ENCODE data around the gene NDUFA11. TPM values are rescaled to one million over a fixed set of nuclear protein-coding genes. Genes with fewer than 3 reads are reported as not detected.
"Not testable (repeated sequence)": the region's sequence is repeated elsewhere in the genome, so short reads cannot be mapped to it uniquely, and the experiment has no call there.

Gene NDUFA11
- total RNA-seq, 2 donors from 2014 or later = 158 to 174 TPM

DNA sequence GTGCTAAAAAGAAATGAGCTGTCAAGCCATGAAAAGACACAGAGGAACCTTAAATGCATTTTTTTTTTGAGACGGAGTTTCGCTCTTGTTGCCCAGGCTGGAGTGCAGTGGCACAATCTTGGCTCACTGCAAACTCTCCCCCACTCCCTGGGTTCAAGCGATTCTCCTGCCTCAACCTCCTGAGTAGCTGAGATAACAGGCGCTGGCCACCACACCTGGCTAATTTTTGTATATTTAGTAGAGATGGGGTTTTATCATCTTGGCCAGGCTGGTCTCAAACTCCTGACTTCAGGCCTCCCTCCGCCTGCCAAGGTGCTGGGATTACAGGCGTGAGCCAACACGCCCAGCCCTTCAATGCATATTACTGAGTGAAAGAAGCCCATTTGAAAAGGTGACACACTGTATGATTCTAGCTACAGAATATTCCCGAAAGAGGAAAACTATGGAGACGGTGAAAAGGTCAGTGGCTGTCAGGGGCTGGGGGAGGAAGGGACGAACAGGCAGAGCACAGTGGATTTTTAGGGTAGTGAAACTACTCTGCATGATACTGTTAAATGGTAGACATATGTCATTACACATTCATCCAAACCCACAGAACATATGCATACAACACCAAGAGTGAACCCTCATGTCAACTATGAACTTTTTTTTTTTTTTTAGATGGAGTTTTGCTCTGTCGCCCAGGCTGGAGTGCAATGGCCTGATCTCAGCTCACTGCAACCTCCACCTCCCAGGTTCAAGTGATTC lies 19.4 kb downstream of the NDUFA11 start:
- not testable (repeated sequence) for H3K36me3 Mint-ChIP-seq (ENCODE audit: insufficient read depth in 2 of 2); ATAC-seq (replicated peaks in 1 of 2); H3K4me3 Mint-ChIP-seq; H3K9me3 Mint-ChIP-seq; DNase-seq; H3K4me1 Mint-ChIP-seq (ENCODE audit: low read depth); H3K27ac Mint-ChIP-seq
- peaks cover 19% of the 10 kb centered on the region for H3K27me3 Mint-ChIP-seq (ENCODE audit: low read depth)

DNA sequence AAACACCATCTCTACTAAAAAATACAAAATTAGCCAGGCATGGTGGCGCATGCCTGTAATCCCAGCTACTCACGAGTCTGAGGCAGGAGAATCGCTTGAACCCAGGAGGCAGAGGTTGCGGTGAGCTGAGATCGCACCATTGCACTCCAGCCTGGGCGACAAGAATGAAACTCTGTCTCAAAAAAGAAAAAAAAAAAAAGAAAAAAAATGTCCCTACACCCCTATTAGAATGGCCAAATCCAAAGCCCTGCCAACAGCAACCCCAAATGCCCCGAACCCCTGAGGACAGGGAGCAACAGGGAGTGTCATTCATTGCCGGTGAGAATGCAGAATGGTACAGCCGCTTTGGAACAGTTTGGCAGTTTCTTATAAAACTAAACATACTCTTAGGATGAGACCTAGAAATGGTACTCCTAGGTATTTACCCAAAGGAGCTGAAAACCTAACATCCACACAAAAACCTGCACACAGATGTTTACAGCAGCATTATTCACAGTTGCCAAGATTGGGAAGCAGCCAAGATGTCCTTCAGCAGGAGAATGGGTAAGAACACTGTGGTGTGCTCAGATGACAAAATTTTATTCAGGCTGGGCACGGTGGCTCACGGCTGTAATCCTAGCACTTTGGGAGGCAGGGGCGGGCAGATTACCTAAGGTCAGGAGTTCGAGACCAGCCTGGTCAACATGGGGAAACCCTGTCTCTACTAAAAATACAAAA lies 20.3 kb downstream of the NDUFA11 start:
- DNase-seq; H3K9me3 Mint-ChIP-seq; H3K4me3 Mint-ChIP-seq; H3K4me1 Mint-ChIP-seq (ENCODE audit: low read depth); H3K36me3 Mint-ChIP-seq (ENCODE audit: insufficient read depth in 2 of 2); H3K27ac Mint-ChIP-seq; ATAC-seq (replicated peaks in 1 of 2): not testable (repeated sequence)
- peaks cover 20% of the 10 kb centered on the region for H3K27me3 Mint-ChIP-seq (ENCODE audit: low read depth)

DNA sequence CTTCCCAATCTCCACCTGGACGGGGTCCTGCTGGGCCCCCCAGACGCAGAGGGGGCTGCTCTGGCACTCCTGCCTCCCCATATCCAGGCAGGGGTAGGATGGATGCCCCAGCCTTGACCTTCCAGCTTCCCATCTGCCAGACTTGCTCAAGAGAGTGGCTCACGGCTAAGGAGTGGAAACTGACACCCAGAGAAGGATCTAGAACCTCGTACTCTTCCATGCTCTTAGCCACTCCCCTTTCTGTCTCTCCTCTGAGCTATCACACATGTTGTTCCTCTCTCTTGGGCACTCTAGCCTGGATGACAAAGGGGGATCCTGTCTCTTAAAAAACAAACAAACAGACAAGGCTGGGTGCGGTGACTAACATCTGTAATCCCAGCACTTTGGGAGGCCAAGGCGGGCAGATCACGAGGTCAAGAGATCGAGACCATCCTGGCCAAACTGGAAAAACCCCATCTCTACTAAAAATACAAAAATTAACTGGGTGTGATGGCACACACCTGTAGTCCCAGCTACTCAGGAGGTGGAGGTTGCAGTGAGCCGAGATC lies 21.1 kb downstream of the NDUFA11 start:
- DNase-seq (no peak), ATAC-seq (replicated peaks in 1 of 2) (no peak)
- Mint-ChIP-seq H3K4me3 (no peak overlapping the region), H3K27me3 (ENCODE audit: low read depth) (peaks cover 17% of the 10 kb centered on the region), H3K27ac (no peak overlapping the region), H3K9me3 (no peaks in the 10 kb centered on the region), H3K4me1 (ENCODE audit: low read depth) (no peaks in the 10 kb centered on the region), H3K36me3 (ENCODE audit: insufficient read depth in 2 of 2) (no peaks in the 10 kb centered on the region)

DNA sequence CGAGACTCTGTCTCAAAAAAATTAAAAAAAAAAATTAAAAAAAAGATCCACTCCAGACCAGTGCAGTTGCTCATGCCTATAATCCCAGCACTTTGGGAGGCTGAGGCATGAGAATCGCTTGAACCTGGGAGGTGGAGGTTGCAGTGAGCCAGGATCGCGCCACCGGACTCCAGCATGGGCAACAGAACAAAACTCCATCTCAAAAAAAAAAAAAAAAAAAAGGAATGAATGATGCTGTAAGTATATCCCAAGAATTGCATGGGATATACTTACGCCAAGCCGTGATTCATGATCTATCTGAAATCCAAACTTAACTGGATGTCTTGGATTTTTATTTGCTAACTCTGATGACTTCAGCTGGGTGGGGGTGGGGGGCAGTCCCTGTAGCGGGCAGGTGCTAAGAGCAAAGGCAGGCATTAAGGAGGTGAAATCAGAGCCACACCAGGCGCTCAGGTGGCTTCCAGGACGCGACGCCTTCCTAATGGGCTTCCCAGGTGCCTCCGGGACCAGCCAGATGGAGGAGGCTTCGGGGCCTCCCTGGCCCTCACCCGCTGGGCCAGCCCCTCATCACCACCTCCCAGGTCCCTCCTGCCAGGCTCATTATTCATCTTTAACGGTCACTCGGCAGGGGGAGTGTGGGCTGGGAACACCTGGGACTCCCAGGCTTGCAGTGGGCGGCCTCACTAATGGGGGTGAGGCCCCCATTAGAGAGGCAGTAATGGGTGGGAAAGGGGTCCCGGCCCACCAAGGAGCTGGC lies 21.9 kb downstream of the NDUFA11 start:
- no peaks in the 10 kb centered on the region for H3K9me3 Mint-ChIP-seq
- H3K27ac Mint-ChIP-seq = no peak overlapping the region
- ATAC-seq (replicated peaks in 1 of 2) (no peak), DNase-seq (no peak)
- peaks cover 18% of the 10 kb centered on the region for H3K27me3 Mint-ChIP-seq (ENCODE audit: low read depth)
- H3K4me3 Mint-ChIP-seq = no peak overlapping the region
- no peaks in the 10 kb centered on the region for H3K4me1 Mint-ChIP-seq (ENCODE audit: low read depth)
- no peaks in the 10 kb centered on the region for H3K36me3 Mint-ChIP-seq (ENCODE audit: insufficient read depth in 2 of 2)

DNA sequence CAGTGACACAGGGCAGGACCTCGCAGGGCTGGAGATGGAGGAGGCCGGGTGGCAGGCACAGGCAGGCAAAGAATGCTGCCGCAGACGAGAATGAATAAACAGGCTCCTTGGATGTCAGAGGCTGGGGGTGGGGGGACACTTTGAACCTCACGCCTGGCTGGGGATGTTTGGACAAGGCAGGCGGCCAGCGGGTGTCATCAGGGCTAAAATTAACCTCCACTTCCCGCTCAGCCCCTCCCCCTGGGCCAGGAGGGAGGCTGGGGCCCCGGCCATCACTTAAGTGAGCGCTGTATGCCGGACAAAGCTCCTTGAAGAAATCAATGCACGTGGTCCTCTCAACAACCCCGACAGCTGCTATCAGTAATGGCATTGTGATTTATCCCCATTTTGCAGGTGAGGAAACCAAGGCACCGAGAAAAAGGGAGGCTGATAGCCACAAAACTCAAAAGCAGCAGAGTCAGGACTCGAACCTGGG lies 22.9 kb downstream of the NDUFA11 start:
- ATAC-seq (replicated peaks in 1 of 2) (no peak), DNase-seq (no peak)
- no peak overlapping the region for H3K4me3 Mint-ChIP-seq
- peaks cover 22% of the 10 kb centered on the region for H3K27me3 Mint-ChIP-seq (ENCODE audit: low read depth)
- H3K4me1 Mint-ChIP-seq (ENCODE audit: low read depth) = no peaks in the 10 kb centered on the region
- no peaks in the 10 kb centered on the region for H3K36me3 Mint-ChIP-seq (ENCODE audit: insufficient read depth in 2 of 2)
- no peaks in the 10 kb centered on the region for H3K9me3 Mint-ChIP-seq
- no peak overlapping the region for H3K27ac Mint-ChIP-seq

DNA sequence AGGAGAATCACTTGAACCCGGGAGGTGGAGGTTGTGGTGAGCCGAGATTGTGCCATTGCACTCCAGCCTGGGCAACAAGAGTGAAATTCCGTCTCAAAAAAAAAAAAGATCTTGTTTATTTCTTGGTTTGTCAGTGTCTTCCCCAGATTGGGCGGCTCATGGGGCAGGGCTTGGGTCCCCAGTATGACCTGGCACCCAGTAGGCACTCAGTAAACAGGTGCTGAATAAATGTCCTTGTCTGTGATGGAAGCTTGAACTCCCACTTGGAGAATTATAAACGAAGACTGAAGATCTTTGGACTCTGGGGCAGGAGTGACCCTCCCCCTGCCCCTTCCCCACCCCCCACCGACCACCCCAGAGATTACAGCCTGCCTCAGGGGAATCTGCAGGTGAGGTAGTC lies 23.4 kb downstream of the NDUFA11 start:
- no peak for ATAC-seq (replicated peaks in 1 of 2)
- no peak overlapping the region for H3K4me3 Mint-ChIP-seq
- no peaks in the 10 kb centered on the region for H3K9me3 Mint-ChIP-seq
- H3K27me3 Mint-ChIP-seq (ENCODE audit: low read depth) = peaks cover 18% of the 10 kb centered on the region
- no peaks in the 10 kb centered on the region for H3K36me3 Mint-ChIP-seq (ENCODE audit: insufficient read depth in 2 of 2)
- H3K4me1 Mint-ChIP-seq (ENCODE audit: low read depth) = no peaks in the 10 kb centered on the region
- no peak for DNase-seq
- H3K27ac Mint-ChIP-seq = no peak overlapping the region

DNA sequence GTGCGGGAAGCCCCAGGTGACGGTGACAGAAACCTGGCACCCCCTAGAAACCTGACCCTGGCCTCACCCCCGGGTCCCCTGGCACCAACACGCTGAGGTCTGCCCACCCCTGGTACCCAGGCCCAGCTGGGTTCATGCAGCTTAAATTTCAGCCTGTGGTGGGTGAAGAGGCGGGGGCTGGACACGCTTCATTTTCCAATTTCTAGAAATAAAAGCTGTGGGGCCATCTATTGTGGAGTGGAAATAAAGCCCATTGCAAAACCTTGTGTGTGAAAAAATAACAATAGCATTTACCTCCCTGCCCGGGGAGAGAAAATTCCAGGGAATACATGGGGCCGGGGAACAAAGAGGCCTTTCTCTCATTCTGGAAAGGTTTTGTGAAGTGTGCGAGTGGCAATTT lies 25.7 kb downstream of the NDUFA11 start:
- DNase-seq = no peak
- H3K4me1 Mint-ChIP-seq (ENCODE audit: low read depth) = no peaks in the 10 kb centered on the region
- H3K4me3 Mint-ChIP-seq = no peak overlapping the region
- ATAC-seq (replicated peaks in 1 of 2) = no peak
- H3K27me3 Mint-ChIP-seq (ENCODE audit: low read depth) = peaks cover 17% of the 10 kb centered on the region
- no peak overlapping the region for H3K27ac Mint-ChIP-seq
- H3K36me3 Mint-ChIP-seq (ENCODE audit: insufficient read depth in 2 of 2) = no peaks in the 10 kb centered on the region
- no peaks in the 10 kb centered on the region for H3K9me3 Mint-ChIP-seq

DNA sequence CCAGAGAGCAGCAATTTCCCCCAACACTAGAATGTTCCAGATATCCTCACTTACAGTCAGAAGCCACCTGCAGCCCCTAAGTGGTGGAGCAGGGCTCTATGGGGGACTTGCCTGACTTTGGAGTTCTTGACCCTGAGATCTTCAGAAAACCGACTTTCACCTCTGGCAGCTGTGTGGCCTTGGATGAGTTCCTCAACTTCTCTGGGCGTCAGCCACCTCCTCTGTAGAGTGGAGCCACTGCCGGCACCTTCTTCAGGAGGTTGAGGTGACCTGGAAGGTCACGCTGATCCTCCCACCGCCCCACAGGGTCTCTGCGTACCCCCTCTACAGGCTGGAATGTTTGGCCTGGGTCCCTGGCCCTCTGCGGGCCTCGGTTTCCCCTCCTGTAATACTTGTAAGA lies 26.2 kb downstream of the NDUFA11 start:
- H3K27ac Mint-ChIP-seq = no peak overlapping the region
- H3K27me3 Mint-ChIP-seq (ENCODE audit: low read depth) = peaks cover 14% of the 10 kb centered on the region
- no peaks in the 10 kb centered on the region for H3K9me3 Mint-ChIP-seq
- ATAC-seq (replicated peaks in 1 of 2) (no peak), DNase-seq (no peak)
- no peaks in the 10 kb centered on the region for H3K36me3 Mint-ChIP-seq (ENCODE audit: insufficient read depth in 2 of 2)
- no peaks in the 10 kb centered on the region for H3K4me1 Mint-ChIP-seq (ENCODE audit: low read depth)
- H3K4me3 Mint-ChIP-seq = no peak overlapping the region

DNA sequence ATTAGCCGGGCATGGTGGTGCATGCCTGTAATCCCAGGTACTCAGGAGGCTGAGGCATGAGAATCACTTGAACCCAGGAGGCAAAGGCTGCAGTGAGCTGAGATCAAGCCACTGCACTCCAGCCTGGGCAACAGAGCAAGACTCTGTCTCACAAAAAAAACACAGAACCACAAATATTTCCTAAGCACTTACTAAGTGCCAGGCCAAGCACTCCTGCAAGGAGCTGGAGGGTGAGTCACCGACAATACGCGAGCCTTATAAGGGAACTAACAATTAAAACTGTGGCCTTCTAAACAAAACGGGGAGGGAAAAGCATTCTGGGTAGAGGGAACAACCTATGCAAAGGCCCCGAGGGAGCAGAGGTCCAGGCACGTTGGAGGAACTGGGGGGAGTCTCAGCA lies 29.1 kb downstream of the NDUFA11 start:
- H3K36me3 Mint-ChIP-seq (ENCODE audit: insufficient read depth in 2 of 2); DNase-seq; H3K9me3 Mint-ChIP-seq; H3K4me1 Mint-ChIP-seq (ENCODE audit: low read depth); H3K4me3 Mint-ChIP-seq; H3K27ac Mint-ChIP-seq; ATAC-seq (replicated peaks in 1 of 2): not testable (repeated sequence)
- H3K27me3 Mint-ChIP-seq (ENCODE audit: low read depth) = peaks cover 11% of the 10 kb centered on the region

DNA sequence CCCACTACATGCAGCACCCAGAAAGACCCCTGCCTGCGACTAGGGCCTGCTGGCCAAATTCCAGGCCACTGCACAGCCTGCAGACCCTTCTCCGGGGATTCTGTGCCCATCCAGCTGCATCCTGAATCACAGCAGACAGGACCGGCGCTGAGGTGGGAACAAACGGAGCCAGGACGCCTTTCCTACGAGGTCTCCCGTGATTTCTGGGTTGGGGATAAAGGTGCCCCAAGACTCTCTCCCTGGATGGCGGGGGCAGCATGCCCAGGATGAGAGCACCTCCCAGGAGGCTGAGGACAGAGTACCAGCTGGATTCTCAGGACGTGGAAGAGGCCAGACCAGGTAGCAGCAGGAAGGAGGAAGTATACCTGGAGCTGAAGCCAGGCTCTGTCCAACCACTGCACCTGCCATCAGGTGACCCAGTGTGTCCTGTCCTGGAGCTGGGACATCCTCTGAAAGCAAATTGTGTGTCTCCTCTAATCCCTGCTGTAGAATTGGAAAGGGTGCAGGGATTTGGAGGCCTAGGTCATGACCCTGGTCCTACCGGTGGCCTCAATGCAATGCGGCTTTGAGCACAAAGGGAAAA lies 29.9 kb downstream of the NDUFA11 start:
- Mint-ChIP-seq H3K36me3 (ENCODE audit: insufficient read depth in 2 of 2) (no peaks in the 10 kb centered on the region), H3K4me3 (no peak overlapping the region), H3K27ac (no peak overlapping the region), H3K9me3 (no peaks in the 10 kb centered on the region), H3K4me1 (ENCODE audit: low read depth) (no peaks in the 10 kb centered on the region), H3K27me3 (ENCODE audit: low read depth) (peaks cover 5% of the 10 kb centered on the region)
- ATAC-seq (replicated peaks in 1 of 2) (no peak), DNase-seq (no peak)

DNA sequence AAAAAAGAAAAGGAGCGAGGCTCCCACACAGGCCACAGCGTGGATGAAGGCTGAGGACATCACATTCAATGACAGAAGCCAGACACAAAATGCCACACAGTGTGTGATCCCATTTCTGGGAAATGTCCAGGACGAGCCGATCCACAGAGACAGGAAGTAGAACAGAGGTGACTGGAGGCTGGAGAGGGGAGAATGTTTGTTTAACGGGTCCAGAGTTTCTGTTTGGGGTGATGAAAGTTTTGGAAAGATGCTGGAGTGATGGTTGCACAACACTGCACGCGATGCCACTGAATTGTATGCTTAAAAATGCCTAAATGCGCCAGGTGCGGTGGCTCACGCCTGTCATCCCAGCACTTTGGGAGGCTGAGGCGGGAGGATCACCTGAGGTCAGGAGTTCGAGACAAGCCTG lies 32.6 kb downstream of the NDUFA11 start:
- Mint-ChIP-seq H3K27ac (no peak overlapping the region), H3K36me3 (ENCODE audit: insufficient read depth in 2 of 2) (no peaks in the 10 kb centered on the region), H3K9me3 (no peaks in the 10 kb centered on the region), H3K4me1 (ENCODE audit: low read depth) (no peaks in the 10 kb centered on the region), H3K27me3 (ENCODE audit: low read depth) (no peaks in the 10 kb centered on the region), H3K4me3 (no peak overlapping the region)
- ATAC-seq (replicated peaks in 1 of 2) (no peak), DNase-seq (no peak)

DNA sequence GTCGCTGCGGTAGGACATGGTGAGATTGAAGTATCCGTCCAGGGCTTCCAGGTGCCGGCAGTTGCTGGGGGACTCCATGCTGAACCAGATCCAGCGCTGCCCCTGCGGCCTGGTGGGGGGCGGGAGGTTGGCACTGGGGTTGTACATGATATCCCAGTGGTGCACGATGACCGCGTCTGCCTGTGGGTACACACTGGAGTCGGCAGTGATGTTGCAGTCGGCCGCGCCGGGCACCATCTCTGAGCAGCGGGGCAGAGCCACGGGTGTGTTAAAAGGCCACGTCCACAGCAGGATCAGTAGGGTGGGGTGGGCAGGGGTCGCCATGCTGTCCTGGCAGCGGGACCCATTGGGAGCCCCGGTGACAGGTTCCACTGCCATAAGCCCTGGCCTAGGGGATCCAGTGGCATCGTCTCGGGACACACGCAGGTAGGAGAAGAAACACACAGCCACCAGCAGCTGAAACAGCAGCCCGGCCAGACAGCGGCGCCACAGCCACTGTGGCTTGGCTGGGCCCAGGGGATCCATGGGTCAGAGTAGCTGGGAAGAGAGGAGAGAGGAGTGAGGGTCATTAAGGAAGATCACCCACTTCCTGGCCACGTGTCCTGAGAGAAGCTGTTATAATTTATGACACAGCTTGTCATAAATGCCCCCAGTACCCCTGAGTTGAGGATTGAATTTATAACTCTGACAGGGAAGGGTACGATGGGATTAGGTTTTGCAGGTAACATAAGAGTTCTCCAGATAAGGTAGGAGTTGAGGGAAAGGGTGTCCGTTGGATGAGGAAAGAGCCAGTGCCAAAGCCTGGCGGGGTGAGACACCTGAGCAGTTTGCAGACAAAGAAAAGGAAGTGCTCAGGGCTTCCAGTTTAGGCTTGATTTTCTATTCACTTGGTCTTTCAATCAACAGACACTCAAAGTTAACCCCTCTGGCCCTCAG lies 36.1 kb downstream of the NDUFA11 start:
- H3K4me1 Mint-ChIP-seq (ENCODE audit: low read depth) = no peaks in the 10 kb centered on the region
- no peak for DNase-seq
- no peak for ATAC-seq (replicated peaks in 1 of 2)
- H3K27ac Mint-ChIP-seq = no peak overlapping the region
- H3K27me3 Mint-ChIP-seq (ENCODE audit: low read depth) = no peaks in the 10 kb centered on the region
- no peaks in the 10 kb centered on the region for H3K9me3 Mint-ChIP-seq
- no peaks in the 10 kb centered on the region for H3K36me3 Mint-ChIP-seq (ENCODE audit: insufficient read depth in 2 of 2)
- no peak overlapping the region for H3K4me3 Mint-ChIP-seq
